ENCODE results near the gene SAP30L. TPM values are rescaled to one million over a fixed set of nuclear protein-coding genes. Genes with fewer than 3 reads are reported as not detected.

SAP30L gene
- total and polyA plus RNA-seq, 4 donors = 18.2 to 35.4 (median 30.0) TPM

- peaks cover 0 to 14% (median 0%) of the 10 kb centered on the region in 4 donors for H3K9me3 ChIP-seq (ENCODE audit: control insufficient read depth in 4 of 4, insufficient read depth in 3 of 4, low read length in 3 of 4)
- 1 to 3% methylated on average over 20 of the region's 20 CpGs for WGBS, 2 donors
- H3K36me3 ChIP-seq (ENCODE audit: control insufficient read depth in 4 of 4, insufficient read depth in 4 of 4, low read length in 4 of 4) = no peaks in the 10 kb centered on the region
- TF ChIP-seq CTCF (IDR thresholded peaks at IDR 0.05; ENCODE audit: control extremely low read depth, extremely low read depth) = no peak
- no peak within 1 kb of the TSS for H3K9ac ChIP-seq (ENCODE audit: insufficient read depth in 1 of 2, low read length in 2 of 2)
- peak; percentile 57 to 69 (median 62) for DNase-seq
- H3K27ac ChIP-seq (ENCODE audit: low read depth in 1 of 2, low read length in 1 of 2) = peak within 1 kb of the TSS in 1 of 2 donors; percentile 88
- H3K27me3 ChIP-seq (ENCODE audit: control insufficient read depth in 3 of 3, insufficient read depth in 3 of 3, low read length in 2 of 3) = peaks cover 11 to 96% (median 95%) of the 10 kb centered on the region in 3 donors
- H3K4me1 ChIP-seq (ENCODE audit: control insufficient read depth in 5 of 5, insufficient read depth in 5 of 5, low read length in 5 of 5) = peaks cover 0 to 37% (median 5%) of the 10 kb centered on the region in 5 donors
- H3K4me3 ChIP-seq = no peak within 1 kb of the TSS
- ATAC-seq (ENCODE audit: insufficient read depth, low FRiP score) = peak; percentile 32
These were observed 32.4 kb downstream of the SAP30L start, which contains the start of gene HAND1 for GRCh38 chr5:154478224-154478565. Gene HAND1 (minus strand): TSS chr5:154478227. CDS start chr5:154478008, 219 bp downstream.

- H3K9me3 ChIP-seq (ENCODE audit: control insufficient read depth in 4 of 4, insufficient read depth in 3 of 4, low read length in 3 of 4) = peaks cover 0 to 14% (median 0%) of the 10 kb centered on the region in 4 donors
- no peak for ATAC-seq (ENCODE audit: insufficient read depth, low FRiP score)
- peaks cover 8 to 96% (median 95%) of the 10 kb centered on the region in 3 donors for H3K27me3 ChIP-seq (ENCODE audit: control insufficient read depth in 3 of 3, insufficient read depth in 3 of 3, low read length in 2 of 3)
- peaks cover 0 to 32% (median 0%) of the 10 kb centered on the region in 5 donors for H3K4me1 ChIP-seq (ENCODE audit: control insufficient read depth in 5 of 5, insufficient read depth in 5 of 5, low read length in 5 of 5)
- no peaks in the 10 kb centered on the region for H3K36me3 ChIP-seq (ENCODE audit: control insufficient read depth in 4 of 4, insufficient read depth in 4 of 4, low read length in 4 of 4)
- 6 to 7% methylated on average over 27 of the region's 27 CpGs for WGBS, 2 donors
- no peak overlapping the region for H3K9ac ChIP-seq (ENCODE audit: insufficient read depth in 1 of 2, low read length in 2 of 2)
- DNase-seq = no peak
- H3K4me3 ChIP-seq = no peak overlapping the region
- no peak for TF ChIP-seq CTCF (IDR thresholded peaks at IDR 0.05; ENCODE audit: control extremely low read depth, extremely low read depth)
- H3K27ac ChIP-seq (ENCODE audit: low read depth in 1 of 2, low read length in 1 of 2) = no peak overlapping the region
These were observed 33.0 kb downstream of the SAP30L start for GRCh38 chr5:154478752-154479159.

GRCh38 chr5:154479160-154479943 is 33.6 kb downstream of the SAP30L start:
- H3K4me3 ChIP-seq = no peak overlapping the region

More at GRCh38 chr5:154479160-154479943, 33.6 kb downstream of the SAP30L start:
- TF ChIP-seq CTCF (IDR thresholded peaks at IDR 0.05; ENCODE audit: control extremely low read depth, extremely low read depth) = no peak
- WGBS, 2 donors = 2 to 5% methylated on average over 43 to 44 of the region's 44 CpGs
- no peaks in the 10 kb centered on the region for H3K36me3 ChIP-seq (ENCODE audit: control insufficient read depth in 4 of 4, insufficient read depth in 4 of 4, low read length in 4 of 4)
- peak in 1 of 3 donors; percentile 19 for DNase-seq
- no peak overlapping the region for H3K9ac ChIP-seq (ENCODE audit: insufficient read depth in 1 of 2, low read length in 2 of 2)
- no peak overlapping the region for H3K27ac ChIP-seq (ENCODE audit: low read depth in 1 of 2, low read length in 1 of 2)
- no peak for ATAC-seq (ENCODE audit: insufficient read depth, low FRiP score)
- H3K9me3 ChIP-seq (ENCODE audit: control insufficient read depth in 4 of 4, insufficient read depth in 3 of 4, low read length in 3 of 4) = peaks cover 0 to 12% (median 0%) of the 10 kb centered on the region in 4 donors
- H3K4me1 ChIP-seq (ENCODE audit: control insufficient read depth in 5 of 5, insufficient read depth in 5 of 5, low read length in 5 of 5) = peaks cover 0 to 30% (median 0%) of the 10 kb centered on the region in 5 donors
- peaks cover 8 to 96% (median 95%) of the 10 kb centered on the region in 3 donors for H3K27me3 ChIP-seq (ENCODE audit: control insufficient read depth in 3 of 3, insufficient read depth in 3 of 3, low read length in 2 of 3)
